Measurements from ENCODE around the gene HTRA3. TPM values are rescaled to one million over a fixed set of nuclear protein-coding genes. Genes with fewer than 3 reads are reported as not detected.

HTRA3 gene
- total and polyA plus RNA-seq, 7 donors: 7.2 to 26.4 (median 14.0) TPM

- Histone ChIP-seq H3K36me3 (ENCODE audit: insufficient read depth in 1 of 2, low read depth in 1 of 2) (no peaks in the 10 kb centered on the region), H3K9me3 (no peaks in the 10 kb centered on the region), H3K4me1 (no peaks in the 10 kb centered on the region), H3K27me3 (ENCODE audit: insufficient read depth in 3 of 3, low read length in 2 of 3) (no peaks in the 10 kb centered on the region), H3K4me3 (no peak overlapping the region), H3K27ac (no peak overlapping the region)
- WGBS, 3 donors: 92 to 94% (median 93%) methylated on average over 10 of the region's 10 CpGs
- intact Hi-C loops (cut with DNase I): no loop called here
- no peak for TF ChIP-seq CTCF (IDR thresholded peaks at IDR 0.05)
- ATAC-seq: no peak
- no peak for DNase-seq
Measured at GRCh38 chr4:8263397-8263796, 6.2 kb upstream of the HTRA3 start.

- no peak for TF ChIP-seq CTCF (IDR thresholded peaks at IDR 0.05)
- no peaks in the 10 kb centered on the region for H3K27me3 ChIP-seq (ENCODE audit: insufficient read depth in 3 of 3, low read length in 2 of 3)
- WGBS, 3 donors: 86 to 87% (median 86%) methylated on average over 14 of the region's 14 CpGs
- no peak overlapping the region for H3K27ac ChIP-seq
- no peaks in the 10 kb centered on the region for H3K36me3 ChIP-seq (ENCODE audit: insufficient read depth in 1 of 2, low read depth in 1 of 2)
- no peak overlapping the region for H3K4me3 ChIP-seq
- H3K4me1 ChIP-seq: no peaks in the 10 kb centered on the region
- DNase-seq: no peak
- no peaks in the 10 kb centered on the region for H3K9me3 ChIP-seq
- ATAC-seq: no peak
- intact Hi-C loops (cut with DNase I): no loop called here
Measured at GRCh38 chr4:8264106-8264505, 5.4 kb upstream of the HTRA3 start.

GRCh38 chr4:8265171-8265929 lies 4.2 kb upstream of the HTRA3 start:
- 83 to 88% (median 87%) methylated on average over 18 to 20 of the region's 20 CpGs for WGBS, 3 donors
- H3K4me1 ChIP-seq: peaks cover 3% of the 10 kb centered on the region
- no peak overlapping the region for H3K4me3 ChIP-seq
- no peak overlapping the region for H3K27ac ChIP-seq
- TF ChIP-seq CTCF (IDR thresholded peaks at IDR 0.05): no peak
- no peaks in the 10 kb centered on the region for H3K27me3 ChIP-seq (ENCODE audit: insufficient read depth in 3 of 3, low read length in 2 of 3)
- H3K9me3 ChIP-seq: no peaks in the 10 kb centered on the region
- no peak for ATAC-seq
- no peaks in the 10 kb centered on the region for H3K36me3 ChIP-seq (ENCODE audit: insufficient read depth in 1 of 2, low read depth in 1 of 2)
- DNase-seq: no peak
- intact Hi-C loops (cut with DNase I): loop anchor here in 1 of 2 donors (5.0 kb wide), 1 partner anchor 137 kb away; no protein-coding TSS in a partner anchor

GRCh38 chr4:8266088-8266487 lies 3.5 kb upstream of the HTRA3 start:
- no peak for TF ChIP-seq CTCF (IDR thresholded peaks at IDR 0.05)
- Histone ChIP-seq H3K27me3 (ENCODE audit: insufficient read depth in 3 of 3, low read length in 2 of 3) (no peaks in the 10 kb centered on the region), H3K4me1 (peaks cover 6% of the 10 kb centered on the region), H3K27ac (no peak overlapping the region), H3K4me3 (no peak overlapping the region), H3K9me3 (no peaks in the 10 kb centered on the region), H3K36me3 (ENCODE audit: insufficient read depth in 1 of 2, low read depth in 1 of 2) (no peaks in the 10 kb centered on the region)
- WGBS, 3 donors: 92 to 95% (median 94%) methylated on average over 6 of the region's 6 CpGs
- intact Hi-C loops (cut with DNase I): loop anchor here in 1 of 2 donors (5.0 kb wide), 1 partner anchor 136 kb away; no protein-coding TSS in a partner anchor
- ATAC-seq (no peak), DNase-seq (no peak)

Data from psoas muscle (tissue), 8 donors.